HG03045 (cell line): Measurements from ENCODE around the gene TNFRSF14.
"Not testable (repeated sequence)": the region's sequence is repeated elsewhere in the genome, so short reads cannot be mapped to it uniquely, and the experiment has no call there.

Experiments used
- ATAC-seq: cut with Tn5 transposase; IDR thresholded peaks from one replicate; pipeline ENCODE4 v1.9.1; 2021; ENCODE audit warnings: mild to moderate bottlenecking, moderate library complexity; ENCODE audit not compliant: unreplicated experiment

The TNFRSF14 gene

GRCh38 chr1:2552189-2552588 lies 4.0 kb upstream of the TNFRSF14 start:
- ATAC-seq: no peak

- not testable (repeated sequence) for ATAC-seq
Observed at GRCh38 chr1:2553076-2553475, 3.1 kb upstream of the TNFRSF14 start.

- no peak for ATAC-seq
Observed at GRCh38 chr1:2553871-2554620, 2.1 kb upstream of the TNFRSF14 start.

GRCh38 chr1:2554621-2555387 lies 1.4 kb upstream of the TNFRSF14 start:
- ATAC-seq: no peak

- ATAC-seq: no peak
Observed at GRCh38 chr1:2555634-2556276, 416 bp upstream of the TNFRSF14 start.

- ATAC-seq: no peak
Observed at GRCh38 chr1:2556678-2557481, 709 bp downstream of the TNFRSF14 start.

GRCh38 chr1:2557482-2558400 lies 1.6 kb downstream of the TNFRSF14 start:
- ATAC-seq: no peak

- ATAC-seq: no peak
Observed at GRCh38 chr1:2558420-2558819, 2.2 kb downstream of the TNFRSF14 start.

- ATAC-seq: no peak
Observed at GRCh38 chr1:2558861-2559260, 2.7 kb downstream of the TNFRSF14 start.

GRCh38 chr1:2559509-2560298 lies 3.5 kb downstream of the TNFRSF14 start:
- ATAC-seq: no peak

- no peak for ATAC-seq
Observed at GRCh38 chr1:2560299-2561073, 4.3 kb downstream of the TNFRSF14 start.

- ATAC-seq: no peak
Observed at GRCh38 chr1:2561446-2561845, 5.3 kb downstream of the TNFRSF14 start.

- ATAC-seq: no peak
Observed at GRCh38 chr1:2561898-2562895, 6.0 kb downstream of the TNFRSF14 start.

GRCh38 chr1:2563205-2563604 lies 7.0 kb downstream of the TNFRSF14 start:
- ATAC-seq: no peak

GRCh38 chr1:2564006-2564814 lies 8.0 kb downstream of the TNFRSF14 start:
- no peak for ATAC-seq

- no peak for ATAC-seq
Observed at GRCh38 chr1:2564815-2565374, 8.7 kb downstream of the TNFRSF14 start.
